Breast epithelium (tissue), 3 donors: ENCODE data around the gene CADM1.

Experiments used
- POLR2A ChIP-seq: fragments of 450-650 bp; IDR thresholded peaks from one replicate; pipeline ENCODE4 v1.6.1; 2016; ENCODE audit warnings: antibody characterized with exemption, mild to moderate bottlenecking, moderate library complexity
- TF ChIP-seq, protein P1 (sequence below), 3 donors: fragments of 450-650 bp; IDR thresholded peaks; one replicate each; pipeline ENCODE4 v1.5.1; 2016 to 2017; ENCODE audit warnings: antibody characterized with exemption in 3 of 3, mild to moderate bottlenecking in 3 of 3, moderate library complexity in 3 of 3

- TF ChIP-seq, protein P1, sequence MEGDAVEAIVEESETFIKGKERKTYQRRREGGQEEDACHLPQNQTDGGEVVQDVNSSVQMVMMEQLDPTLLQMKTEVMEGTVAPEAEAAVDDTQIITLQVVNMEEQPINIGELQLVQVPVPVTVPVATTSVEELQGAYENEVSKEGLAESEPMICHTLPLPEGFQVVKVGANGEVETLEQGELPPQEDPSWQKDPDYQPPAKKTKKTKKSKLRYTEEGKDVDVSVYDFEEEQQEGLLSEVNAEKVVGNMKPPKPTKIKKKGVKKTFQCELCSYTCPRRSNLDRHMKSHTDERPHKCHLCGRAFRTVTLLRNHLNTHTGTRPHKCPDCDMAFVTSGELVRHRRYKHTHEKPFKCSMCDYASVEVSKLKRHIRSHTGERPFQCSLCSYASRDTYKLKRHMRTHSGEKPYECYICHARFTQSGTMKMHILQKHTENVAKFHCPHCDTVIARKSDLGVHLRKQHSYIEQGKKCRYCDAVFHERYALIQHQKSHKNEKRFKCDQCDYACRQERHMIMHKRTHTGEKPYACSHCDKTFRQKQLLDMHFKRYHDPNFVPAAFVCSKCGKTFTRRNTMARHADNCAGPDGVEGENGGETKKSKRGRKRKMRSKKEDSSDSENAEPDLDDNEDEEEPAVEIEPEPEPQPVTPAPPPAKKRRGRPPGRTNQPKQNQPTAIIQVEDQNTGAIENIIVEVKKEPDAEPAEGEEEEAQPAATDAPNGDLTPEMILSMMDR (IDR thresholded peaks at IDR 0.05): no peak
- TF ChIP-seq POLR2A: no peak
Observed at GRCh38 chr11:115159207-115159606, 345.0 kb downstream of the CADM1 start.
